ENCODE results near the gene IFITM5. TPM values are rescaled to one million over a fixed set of nuclear protein-coding genes. Genes with fewer than 3 reads are reported as not detected.

IFITM5 gene
- total and polyA plus RNA-seq, 9 of the 15 experiments (the other 6 are each of a cell fraction or from before 2014, with no cell fraction given): 0.19 TPM; not detected in 8

DNA sequence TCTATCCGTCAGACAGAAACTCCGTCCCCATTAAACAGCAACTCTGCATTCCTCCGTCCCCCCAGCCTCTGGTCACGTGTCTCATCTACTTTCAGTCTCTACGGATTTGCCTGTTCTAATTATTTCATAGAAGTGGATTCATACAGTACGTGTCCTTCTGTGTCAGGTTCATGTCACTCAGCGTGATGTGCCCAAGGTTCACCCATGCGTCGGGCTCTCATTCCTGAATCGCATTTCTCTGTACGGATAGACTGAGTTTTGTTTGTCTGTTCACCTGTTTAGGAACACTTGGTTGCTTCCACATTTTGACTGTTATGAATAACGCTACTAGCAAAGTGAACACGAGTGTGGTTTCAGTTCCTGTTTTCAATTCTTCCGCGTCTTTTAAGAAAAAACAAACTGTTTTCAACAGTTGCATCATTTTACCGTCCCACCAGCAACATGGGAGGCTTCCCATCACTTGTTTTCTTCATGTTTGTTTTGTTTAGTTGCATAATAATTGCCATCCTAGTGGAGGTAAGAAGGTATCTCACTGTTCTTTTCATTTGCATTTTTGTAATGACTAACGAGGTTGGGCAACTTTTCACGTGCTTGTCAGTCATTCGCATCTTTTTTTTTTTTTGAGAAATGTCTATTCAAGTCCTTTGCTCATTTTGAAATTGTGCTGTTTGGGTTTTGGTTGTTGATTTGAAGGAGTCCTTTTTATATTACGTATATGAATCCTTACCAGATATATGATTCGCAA, 30.0 kb downstream of the IFITM5 start (continued):
- TF ChIP-seq, protein P1, sequence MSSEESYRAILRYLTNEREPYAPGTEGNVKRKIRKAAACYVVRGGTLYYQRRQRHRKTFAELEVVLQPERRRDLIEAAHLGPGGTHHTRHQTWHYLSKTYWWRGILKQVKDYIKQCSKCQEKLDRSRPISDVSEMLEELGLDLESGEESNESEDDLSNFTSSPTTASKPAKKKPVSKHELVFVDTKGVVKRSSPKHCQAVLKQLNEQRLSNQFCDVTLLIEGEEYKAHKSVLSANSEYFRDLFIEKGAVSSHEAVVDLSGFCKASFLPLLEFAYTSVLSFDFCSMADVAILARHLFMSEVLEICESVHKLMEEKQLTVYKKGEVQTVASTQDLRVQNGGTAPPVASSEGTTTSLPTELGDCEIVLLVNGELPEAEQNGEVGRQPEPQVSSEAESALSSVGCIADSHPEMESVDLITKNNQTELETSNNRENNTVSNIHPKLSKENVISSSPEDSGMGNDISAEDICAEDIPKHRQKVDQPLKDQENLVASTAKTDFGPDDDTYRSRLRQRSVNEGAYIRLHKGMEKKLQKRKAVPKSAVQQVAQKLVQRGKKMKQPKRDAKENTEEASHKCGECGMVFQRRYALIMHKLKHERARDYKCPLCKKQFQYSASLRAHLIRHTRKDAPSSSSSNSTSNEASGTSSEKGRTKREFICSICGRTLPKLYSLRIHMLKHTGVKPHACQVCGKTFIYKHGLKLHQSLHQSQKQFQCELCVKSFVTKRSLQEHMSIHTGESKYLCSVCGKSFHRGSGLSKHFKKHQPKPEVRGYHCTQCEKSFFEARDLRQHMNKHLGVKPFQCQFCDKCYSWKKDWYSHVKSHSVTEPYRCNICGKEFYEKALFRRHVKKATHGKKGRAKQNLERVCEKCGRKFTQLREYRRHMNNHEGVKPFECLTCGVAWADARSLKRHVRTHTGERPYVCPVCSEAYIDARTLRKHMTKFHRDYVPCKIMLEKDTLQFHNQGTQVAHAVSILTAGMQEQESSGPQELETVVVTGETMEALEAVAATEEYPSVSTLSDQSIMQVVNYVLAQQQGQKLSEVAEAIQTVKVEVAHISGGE (CRISPR knock-in tag; IDR thresholded peaks at IDR 0.05): no peak; a peak in 1 of 6 replicates
- TF ChIP-seq PTBP1 (IDR thresholded peaks at IDR 0.05; ENCODE audit: low read depth, low read length) (no peak), SRSF3 (IDR thresholded peaks at IDR 0.05; ENCODE audit: insufficient read depth, low read length) (no peak), ZNF143 (CRISPR knock-in tag; IDR thresholded peaks at IDR 0.05) (no peak), RFX1 (IDR thresholded peaks at IDR 0.05) (no peak), SMAD1 (IDR thresholded peaks at IDR 0.05; ENCODE audit: low read depth, low read length, partially characterized antibody) (no peak), KDM4B (IDR thresholded peaks at IDR 0.05; ENCODE audit: borderline replicate concordance in 2 of 2, low read depth in 1 of 2) (no peak), NEUROD1 (IDR thresholded peaks at IDR 0.05; ENCODE audit: borderline replicate concordance, low read depth, low read length, partially characterized antibody) (peak; percentile 44), ZNF146 (CRISPR knock-in tag; IDR thresholded peaks at IDR 0.05; ENCODE audit: unreplicated experiment) (no peak), KAT7 (CRISPR knock-in tag; IDR thresholded peaks at IDR 0.05; ENCODE audit: borderline replicate concordance) (no peak), HBP1 (CRISPR knock-in tag; IDR thresholded peaks at IDR 0.05) (no peak), ARNT (IDR thresholded peaks at IDR 0.05) (peak in 1 of 2 experiments; percentile 61; a peak in 1 of 4 replicates), LCOR (CRISPR knock-in tag; IDR thresholded peaks at IDR 0.05) (no peak), MECOM (CRISPR knock-in tag; IDR thresholded peaks at IDR 0.05) (no peak), HDAC3 (IDR thresholded peaks at IDR 0.05; ENCODE audit: borderline replicate concordance, partially characterized antibody) (no peak), DLX4 (CRISPR knock-in tag; IDR thresholded peaks at IDR 0.05) (no peak), CBFB (CRISPR knock-in tag; IDR thresholded peaks at IDR 0.05) (no peak), ZNF696 (CRISPR knock-in tag; conservative IDR thresholded peaks at IDR 0.05) (no peak), ELF1 (tag; IDR thresholded peaks at IDR 0.05) (peak; percentile 51; the same call in 1 of the 2 replicates), NCOA6 (IDR thresholded peaks at IDR 0.05) (no peak), ZNF12 (CRISPR knock-in tag; IDR thresholded peaks at IDR 0.05) (no peak)
- TF ChIP-seq, protein P2, sequence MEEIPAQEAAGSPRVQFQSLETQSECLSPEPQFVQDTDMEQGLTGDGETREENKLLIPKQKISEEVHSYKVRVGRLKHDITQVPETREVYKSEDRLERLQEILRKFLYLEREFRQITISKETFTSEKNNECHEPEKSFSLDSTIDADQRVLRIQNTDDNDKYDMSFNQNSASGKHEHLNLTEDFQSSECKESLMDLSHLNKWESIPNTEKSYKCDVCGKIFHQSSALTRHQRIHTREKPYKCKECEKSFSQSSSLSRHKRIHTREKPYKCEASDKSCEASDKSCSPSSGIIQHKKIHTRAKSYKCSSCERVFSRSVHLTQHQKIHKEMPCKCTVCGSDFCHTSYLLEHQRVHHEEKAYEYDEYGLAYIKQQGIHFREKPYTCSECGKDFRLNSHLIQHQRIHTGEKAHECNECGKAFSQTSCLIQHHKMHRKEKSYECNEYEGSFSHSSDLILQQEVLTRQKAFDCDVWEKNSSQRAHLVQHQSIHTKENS (CRISPR knock-in tag; IDR thresholded peaks at IDR 0.05): no peak

Data from K562 (cell line).